Right lobe of liver (tissue), 6 donors: ENCODE data around the gene TMEM60. TPM values are rescaled to one million over a fixed set of nuclear protein-coding genes. Genes with fewer than 3 reads are reported as not detected.
A peak's percentile ranks its signal among the peaks of the same experiment; 100 is the strongest.

Experiments
- ATAC-seq, 4 donors: fragments of 200-7000 bp; cut with Tn5 transposase; one replicate each; pipeline ENCODE4 v1.9.1; 2020; ENCODE audit warnings: mild to moderate bottlenecking in 4 of 4, moderate library complexity in 4 of 4
- DNase-seq, 3 donors: peaks; one replicate each; pipeline ENCODE4 v3.0.0-alpha.2; 2020
- H3K27ac ChIP-seq, 3 donors: fragments of 200-600 bp; one replicate each; pipeline ENCODE4 v1.8.0; 2022
- H3K27me3 ChIP-seq, 2 donors: fragments of 200-600 bp; one replicate each; pipeline ENCODE4 v1.8.0; 2022
- H3K36me3 ChIP-seq, 4 donors: fragments of 200-600 bp; sonication (generic) in 1 of 4; one replicate each; pipeline versions ENCODE4 v1.5.1 to v1.8.0; 2017 to 2022; ENCODE audit warnings: control low read depth in 1 of 4
- H3K4me1 ChIP-seq, 4 donors: fragments of 200-600 bp; sonication (generic) in 1 of 4; one replicate each; pipeline versions ENCODE4 v1.5.1 to v1.8.0; 2017 to 2022; ENCODE audit warnings: control low read depth in 1 of 4
- H3K4me3 ChIP-seq, 3 donors: fragments of 200-600 bp; one replicate each; pipeline ENCODE4 v1.8.0; 2022
- H3K9me3 ChIP-seq, 4 donors: fragments of 200-600 bp; sonication (generic) in 1 of 4; one replicate each; pipeline versions ENCODE4 v1.5.1 to v1.8.0; 2017 to 2022; ENCODE audit warnings: control low read depth in 1 of 4
- CTCF ChIP-seq, 4 donors: fragments of 200-600 bp in 3 of 4; fragments of 450-650 bp in 1 of 4; IDR thresholded peaks; one replicate each; pipeline versions ENCODE4 v1.5.1 to v1.8.0; 2016 to 2022; ENCODE audit warnings: antibody characterized with exemption in 4 of 4, mild to moderate bottlenecking in 2 of 4
- POLR2A ChIP-seq: fragments of 450-650 bp; IDR thresholded peaks from one replicate; pipeline ENCODE4 v1.6.1; 2017; ENCODE audit warnings: antibody characterized with exemption, mild to moderate bottlenecking
- WGBS: methylation state at CpG from one replicate; pipeline ENCODE4 v1.1.6; 2018; ENCODE audit warnings: low coverage, low lambda C conversion rate; ENCODE audit not compliant: insufficient coverage; ENCODE audit errors: missing lambda C conversion rate; 5-methylcytosine and 5-hydroxymethylcytosine counted together
- intact Hi-C, 2 donors: fragments of 100-400 bp; cut with DNase I; formaldehyde crosslinking; loops; one replicate each; pipeline versions ENCODE4 v1.11.2 to v1.14.1; 2022
- long read RNA-seq: library from polyadenylated mRNA; unstranded; transcript quantifications from one replicate; pipeline ENCODE4 v2.0.0, GENCODE V29; 2019
- total RNA-seq, 6 experiments: library from RNA; depleted of rRNA in 2 of 6; stranded (reverse); fragments of >200 nt in 2 of 6; fragmentation: NEBNext Ultra II Directional in 3 of 6; extraction: Animal tissue kit (Norgen Biotek cat#: 25700) in 3 of 6; gene quantifications; one replicate each; pipeline versions ENCODE4 v1.1.0 to v1.2.4, GENCODE V29; 2016 to 2023
- donor health status: DM: no; HTN: yes; CAD: no.
- donor health status: DM: no; HTN: no; CAD: no.
- donor health status: DM: no; HTN: no; CAD: no.
- donor health status: DM: no; HTN: yes; CAD: no.
- donor health status: DM: no; HTN: yes; CAD: no.

TMEM60 gene, protein sequence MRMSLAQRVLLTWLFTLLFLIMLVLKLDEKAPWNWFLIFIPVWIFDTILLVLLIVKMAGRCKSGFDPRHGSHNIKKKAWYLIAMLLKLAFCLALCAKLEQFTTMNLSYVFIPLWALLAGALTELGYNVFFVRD
- total RNA-seq = 10 to 100 TPM in 1 of 6 experiments, 1 to 10 TPM in 5; 6.6 to 10.4 (median 8.0) TPM
- long read RNA-seq, partial matches to known transcripts = 0 of 4 reads
- long read RNA-seq, other reads (novel, unspliced or antisense) = 0 of 4 reads

DNA sequence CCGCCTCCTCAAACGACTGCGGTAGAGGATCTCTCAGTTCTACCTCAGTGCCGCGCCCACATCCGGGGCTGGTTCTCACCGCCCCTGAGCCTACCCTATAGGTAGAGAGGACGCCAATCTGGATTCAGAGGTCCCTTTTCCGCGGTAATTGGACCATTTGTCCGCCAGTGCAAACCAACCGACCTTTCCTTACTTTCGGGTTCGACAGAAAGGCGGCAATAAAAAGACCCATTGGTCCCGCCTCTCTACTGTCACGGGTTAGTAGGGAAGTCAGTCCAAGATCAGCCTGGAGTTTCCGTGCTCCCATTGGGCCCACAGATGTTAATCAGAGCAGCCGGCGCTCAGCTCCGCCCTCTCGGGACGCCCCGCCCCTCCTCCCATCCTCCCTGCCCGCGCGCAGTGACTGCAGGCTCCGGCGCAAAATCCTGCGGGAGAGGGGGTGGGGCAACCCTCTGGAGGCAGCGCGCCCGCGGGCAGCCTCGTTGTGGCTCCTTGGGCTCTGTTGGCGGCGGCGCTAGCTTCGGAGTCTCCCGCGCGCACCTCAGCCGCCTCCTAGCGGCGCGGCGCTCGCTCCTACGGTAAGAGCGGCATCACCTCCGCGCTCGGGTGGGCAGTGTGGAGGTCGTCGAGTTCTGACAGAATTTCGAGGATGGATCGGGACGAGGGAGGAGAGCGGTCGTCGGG lies at the start of gene TMEM60, which contains the start of gene PHTF2:
Gene TMEM60, minus strand, starts transcription at position 41 of the 684 bp plus-strand sequence. CDS start 4,061 bp downstream, outside the sequence.
Gene PHTF2, plus strand, starts transcription at position 380 of the 684 bp plus-strand sequence.
- WGBS = 1% methylated on average over 12 of the region's 61 CpGs
- DNase-seq = peak; percentile 99 to 100 (median 99)
- no peaks in the 10 kb centered on the region for H3K9me3 ChIP-seq
- intact Hi-C loops = no loop called here
- peak within 1 kb of the TSS; percentile 76 to 88 (median 82) for H3K27ac ChIP-seq
- ATAC-seq = peak; percentile 92 to 97 (median 94)
- H3K4me1 ChIP-seq = peaks cover 0 to 10% (median 0%) of the 10 kb centered on the region in 4 donors
- H3K4me3 ChIP-seq = peak within 1 kb of the TSS; percentile 88 to 93 (median 91)
- TF ChIP-seq POLR2A (peak; percentile 83), CTCF (IDR thresholded peaks at IDR 0.05) (peak; percentile 47 to 61 (median 54))
- no peaks in the 10 kb centered on the region for H3K36me3 ChIP-seq
- no peaks in the 10 kb centered on the region for H3K27me3 ChIP-seq

- DNase-seq (no peak), ATAC-seq (no peak)
- Histone ChIP-seq H3K4me1 (no peaks in the 10 kb centered on the region), H3K36me3 (no peaks in the 10 kb centered on the region), H3K27ac (no peak overlapping the region), H3K4me3 (no peak overlapping the region), H3K9me3 (no peaks in the 10 kb centered on the region), H3K27me3 (no peaks in the 10 kb centered on the region)
- intact Hi-C loops = no loop called here
- no peak for TF ChIP-seq CTCF (IDR thresholded peaks at IDR 0.05)
- no peak for TF ChIP-seq POLR2A
- WGBS = 80% methylated on average over 6 of the region's 8 CpGs
These were observed 48.3 kb upstream of the TMEM60 start for GRCh38 chr7:77846317-77847092.

DNA sequence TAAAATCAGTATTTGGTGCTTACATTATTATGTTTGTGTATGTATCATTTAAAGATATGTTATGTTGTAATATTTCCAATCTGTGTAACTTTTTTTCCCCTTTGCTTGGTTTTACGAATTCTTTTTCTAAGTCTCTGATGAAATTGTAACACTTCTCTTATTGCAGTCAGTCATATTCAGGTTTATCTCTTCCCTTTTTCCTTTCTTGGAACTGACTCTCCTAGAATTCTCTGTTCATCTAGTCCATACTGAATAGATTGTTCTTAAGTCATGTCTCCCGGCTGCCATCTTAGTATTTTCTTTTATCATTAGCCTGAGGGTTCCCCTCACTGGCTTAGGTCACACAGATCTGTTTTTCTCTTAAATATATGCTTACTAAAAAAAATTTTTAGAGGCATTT lies 45.0 kb upstream of the TMEM60 start:
- DNase-seq (no peak), ATAC-seq (no peak)
- no peaks in the 10 kb centered on the region for H3K36me3 ChIP-seq
- intact Hi-C loops = no loop called here
- no peak overlapping the region for H3K27ac ChIP-seq
- no peaks in the 10 kb centered on the region for H3K27me3 ChIP-seq
- H3K4me3 ChIP-seq = no peak overlapping the region
- H3K9me3 ChIP-seq = no peaks in the 10 kb centered on the region
- 85% methylated on average over 2 of the region's 2 CpGs for WGBS
- TF ChIP-seq POLR2A (no peak), CTCF (IDR thresholded peaks at IDR 0.05) (no peak)
- H3K4me1 ChIP-seq = peaks cover 0 to 7% (median 0%) of the 10 kb centered on the region in 4 donors

DNA sequence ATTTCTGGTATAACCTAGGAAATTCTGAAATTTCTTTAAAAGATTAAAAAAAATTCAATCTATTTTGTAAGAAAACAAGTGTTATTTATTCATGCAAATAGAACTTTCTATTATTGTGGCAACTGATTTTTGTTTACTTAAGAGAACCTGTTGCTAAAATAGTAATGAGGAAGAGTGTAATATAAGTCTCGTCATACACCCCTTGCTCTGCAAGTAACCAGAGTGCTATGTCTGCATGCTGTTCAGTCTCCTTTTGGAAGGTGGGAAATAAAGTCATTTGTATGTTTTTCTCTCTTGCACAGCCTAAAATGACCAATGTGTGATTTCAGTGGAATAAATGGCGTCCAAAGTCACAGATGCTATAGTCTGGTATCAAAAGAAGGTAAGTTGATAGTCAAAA lies 41.7 kb upstream of the TMEM60 start:
- Histone ChIP-seq H3K9me3 (no peaks in the 10 kb centered on the region), H3K27ac (no peak overlapping the region), H3K36me3 (no peaks in the 10 kb centered on the region), H3K27me3 (no peaks in the 10 kb centered on the region), H3K4me3 (no peak overlapping the region), H3K4me1 (peaks cover 0 to 12% (median 0%) of the 10 kb centered on the region in 4 donors)
- TF ChIP-seq POLR2A (no peak), CTCF (IDR thresholded peaks at IDR 0.05) (no peak)
- intact Hi-C loops = no loop called here
- DNase-seq (no peak), ATAC-seq (no peak)
- WGBS = 90% methylated on average over 2 of the region's 2 CpGs
